HG03565 (cell line): ENCODE data around the gene ATG101.

Experiments used
- ATAC-seq: cut with Tn5 transposase; IDR thresholded peaks from one replicate; pipeline ENCODE4 v1.9.1; 2021; ENCODE audit warnings: mild to moderate bottlenecking, moderate library complexity; ENCODE audit not compliant: unreplicated experiment

Gene ATG101

DNA sequence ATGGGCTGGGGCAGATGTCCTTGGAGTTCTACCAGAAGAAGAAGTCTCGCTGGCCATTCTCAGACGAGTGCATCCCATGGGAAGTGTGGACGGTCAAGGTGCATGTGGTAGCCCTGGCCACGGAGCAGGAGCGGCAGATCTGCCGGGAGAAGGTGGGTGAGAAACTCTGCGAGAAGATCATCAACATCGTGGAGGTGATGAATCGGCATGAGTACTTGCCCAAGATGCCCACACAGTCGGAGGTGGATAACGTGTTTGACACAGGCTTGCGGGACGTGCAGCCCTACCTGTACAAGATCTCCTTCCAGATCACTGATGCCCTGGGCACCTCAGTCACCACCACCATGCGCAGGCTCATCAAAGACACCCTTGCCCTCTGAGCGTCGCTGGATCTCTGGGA is 7.0 kb downstream of the ATG101 start:
- no peak for ATAC-seq

DNA sequence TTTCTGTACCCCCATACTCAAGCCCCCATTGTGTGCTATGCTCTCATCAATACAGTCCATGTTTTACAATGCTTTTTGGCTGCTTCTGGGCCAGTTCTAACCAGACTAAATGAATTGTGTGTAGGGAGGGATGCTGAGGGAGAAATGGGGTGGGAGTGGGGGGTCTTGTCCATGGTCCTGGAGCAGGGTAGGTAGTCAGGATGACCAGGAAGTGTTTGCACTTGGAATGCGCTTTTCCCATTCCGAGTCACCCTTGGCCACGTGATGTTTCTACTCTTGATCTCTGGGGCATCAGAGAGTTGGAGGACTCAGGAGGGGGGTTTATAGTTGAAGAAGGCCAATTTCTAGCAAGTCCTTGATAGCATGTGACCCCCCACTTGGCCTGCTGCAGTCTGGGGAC is 8.5 kb downstream of the ATG101 start:
- ATAC-seq = no peak

DNA sequence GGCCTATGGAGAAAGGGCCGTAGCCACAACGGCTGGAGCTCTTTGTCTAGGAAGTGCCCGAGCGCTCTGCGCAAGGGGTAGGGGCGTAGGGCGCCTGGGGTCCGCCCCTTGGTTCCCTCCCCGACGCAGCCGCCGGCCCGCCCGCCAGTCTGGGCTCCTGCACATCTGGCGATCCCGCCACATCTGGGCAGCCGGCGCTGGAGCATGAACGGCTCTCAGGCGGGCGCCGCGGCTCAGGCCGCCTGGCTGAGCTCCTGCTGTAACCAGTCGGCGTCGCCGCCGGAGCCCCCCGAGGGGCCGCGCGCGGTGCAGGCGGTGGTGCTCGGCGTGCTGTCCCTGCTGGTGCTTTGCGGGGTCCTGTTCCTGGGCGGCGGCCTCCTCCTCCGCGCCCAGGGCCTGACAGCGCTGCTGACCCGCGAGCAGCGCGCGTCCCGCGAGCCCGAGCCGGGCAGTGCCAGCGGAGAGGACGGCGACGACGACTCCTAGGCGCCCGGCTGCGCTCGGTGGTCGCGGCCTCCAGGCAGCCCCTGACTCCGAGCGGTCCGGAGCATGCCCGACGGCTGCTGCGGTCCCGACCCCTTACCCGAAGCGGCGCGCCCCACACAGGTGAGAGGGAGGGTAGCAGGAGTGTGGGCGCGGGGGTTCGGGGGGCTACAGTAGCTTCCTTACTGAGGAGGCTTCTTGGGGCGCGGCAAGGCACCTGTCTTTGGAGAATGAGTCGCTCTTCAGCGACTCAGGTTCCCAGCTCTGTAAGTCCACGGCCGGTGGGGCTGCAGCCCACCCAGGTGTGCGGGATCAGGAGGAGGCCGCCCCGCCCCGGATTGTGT is 10.0 kb downstream of the ATG101 start, which contains the start of gene SMIM41:
Gene SMIM41, plus strand, starts transcription at position 129 of the 827 bp plus-strand sequence. Its CDS starts 76 bp downstream, at position 205.
- ATAC-seq = no peak

DNA sequence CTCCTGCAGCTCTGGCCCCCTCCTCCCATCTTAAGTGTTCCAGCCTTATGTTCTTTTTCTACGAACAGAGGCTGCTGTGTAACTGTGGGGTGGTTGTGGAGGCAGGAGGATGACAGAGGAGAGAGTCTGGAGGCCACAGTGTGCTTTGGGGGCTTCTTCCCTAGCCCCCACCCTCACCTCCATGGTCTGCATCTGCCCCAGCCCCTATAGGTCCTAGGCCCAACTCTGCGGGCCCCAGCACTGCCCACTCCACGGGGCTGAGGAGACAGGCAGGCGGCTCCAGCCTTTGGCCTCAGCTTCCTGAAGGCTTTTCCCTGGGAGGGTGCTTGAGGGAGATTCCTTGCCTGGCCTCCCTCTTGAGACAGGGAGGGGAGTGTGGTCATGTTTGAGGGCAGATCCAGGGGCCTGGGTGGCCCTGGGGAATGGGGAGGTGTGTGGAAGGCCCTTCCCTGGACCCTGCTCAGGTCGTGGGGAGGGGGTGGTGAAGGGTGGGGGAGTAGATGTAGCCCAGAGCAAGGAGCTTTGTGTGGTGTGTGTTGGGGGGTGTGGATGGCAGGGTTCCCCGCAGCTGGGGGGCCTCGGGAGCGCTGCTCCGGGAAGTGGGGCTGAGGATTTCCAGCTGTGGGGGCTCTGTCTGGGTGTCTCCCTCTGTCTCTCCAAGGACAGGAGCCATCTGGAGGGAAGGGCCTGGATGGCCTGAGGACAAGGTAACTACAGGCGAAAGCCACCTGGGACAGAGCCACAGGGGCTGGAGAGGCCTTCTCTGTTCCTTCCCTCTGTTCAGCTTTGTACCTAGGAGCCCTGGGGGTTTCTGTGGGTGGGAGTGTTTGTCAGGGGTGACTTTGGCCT is 10.8 kb downstream of the ATG101 start:
- ATAC-seq = no peak

DNA sequence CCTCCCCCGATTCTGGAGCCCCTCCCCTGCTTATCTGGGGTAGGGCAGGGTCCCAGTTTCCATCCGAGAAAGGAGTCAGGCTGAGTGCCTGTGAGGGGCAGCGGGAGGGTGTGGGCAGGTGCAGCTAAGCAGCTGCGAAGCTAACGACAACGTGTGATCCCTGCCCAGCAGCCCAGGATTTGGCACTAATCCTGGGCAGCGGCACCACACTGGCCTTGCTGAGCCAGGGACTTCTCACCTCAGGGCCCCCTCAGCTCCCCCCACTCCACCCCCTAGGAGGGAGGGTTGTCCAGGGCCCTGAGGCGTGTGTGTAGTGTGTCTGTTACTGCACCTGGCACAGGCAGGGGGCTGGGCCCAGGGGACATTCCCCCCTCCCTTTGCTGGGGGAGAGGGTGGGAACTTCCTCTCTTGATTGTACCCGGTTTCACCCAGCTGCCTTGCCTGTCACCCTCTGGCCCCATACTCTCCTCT is 11.5 kb downstream of the ATG101 start:
- no peak for ATAC-seq

DNA sequence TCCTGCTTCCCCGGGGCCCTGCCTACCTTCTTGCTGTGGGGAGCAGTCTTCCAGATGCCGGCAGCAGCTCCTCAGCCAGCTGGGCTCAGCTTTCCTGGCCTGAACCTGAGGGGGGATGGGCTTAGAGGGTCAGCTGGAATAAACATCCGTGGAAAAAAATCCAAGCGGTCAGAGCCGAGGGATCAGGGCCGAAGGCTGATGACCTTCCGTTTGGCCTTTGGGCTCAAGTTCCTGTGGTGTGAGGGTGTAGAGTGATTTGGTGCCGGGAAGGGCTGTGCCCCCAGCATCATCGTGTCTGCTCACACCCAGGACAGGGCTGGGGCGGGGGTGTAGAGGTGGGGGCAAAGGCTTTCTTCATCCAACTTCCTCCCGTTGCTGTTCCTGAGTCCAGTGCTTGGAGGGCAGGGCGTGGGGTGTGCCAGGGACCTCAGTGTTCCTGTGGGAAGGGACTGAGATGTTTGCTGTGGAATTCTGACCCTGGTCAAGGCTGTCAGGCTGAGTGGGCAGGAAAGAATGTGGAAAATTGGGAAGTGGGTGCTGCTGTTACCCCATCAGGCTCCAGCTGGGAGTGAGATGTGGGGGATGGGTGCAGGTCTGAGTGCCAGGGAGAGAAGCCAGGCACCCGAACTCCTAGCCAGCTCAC is 12.4 kb downstream of the ATG101 start:
- no peak for ATAC-seq

DNA sequence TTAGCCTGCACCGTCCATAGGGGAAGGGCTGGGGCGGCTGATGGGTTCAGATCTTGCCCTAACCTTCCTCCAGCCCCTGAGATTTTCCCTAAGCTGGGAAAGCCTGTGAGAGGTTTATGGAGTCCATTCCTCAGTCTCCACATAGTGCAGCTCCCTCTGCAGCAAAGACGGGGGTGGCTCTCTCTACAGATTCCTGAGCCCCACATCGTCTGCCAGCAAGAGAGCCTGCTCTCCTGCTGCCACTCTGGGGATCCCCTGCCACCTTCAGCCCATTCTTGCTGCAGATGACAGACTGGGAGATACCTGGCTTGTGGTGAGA is 12.8 kb downstream of the ATG101 start:
- ATAC-seq = no peak

DNA sequence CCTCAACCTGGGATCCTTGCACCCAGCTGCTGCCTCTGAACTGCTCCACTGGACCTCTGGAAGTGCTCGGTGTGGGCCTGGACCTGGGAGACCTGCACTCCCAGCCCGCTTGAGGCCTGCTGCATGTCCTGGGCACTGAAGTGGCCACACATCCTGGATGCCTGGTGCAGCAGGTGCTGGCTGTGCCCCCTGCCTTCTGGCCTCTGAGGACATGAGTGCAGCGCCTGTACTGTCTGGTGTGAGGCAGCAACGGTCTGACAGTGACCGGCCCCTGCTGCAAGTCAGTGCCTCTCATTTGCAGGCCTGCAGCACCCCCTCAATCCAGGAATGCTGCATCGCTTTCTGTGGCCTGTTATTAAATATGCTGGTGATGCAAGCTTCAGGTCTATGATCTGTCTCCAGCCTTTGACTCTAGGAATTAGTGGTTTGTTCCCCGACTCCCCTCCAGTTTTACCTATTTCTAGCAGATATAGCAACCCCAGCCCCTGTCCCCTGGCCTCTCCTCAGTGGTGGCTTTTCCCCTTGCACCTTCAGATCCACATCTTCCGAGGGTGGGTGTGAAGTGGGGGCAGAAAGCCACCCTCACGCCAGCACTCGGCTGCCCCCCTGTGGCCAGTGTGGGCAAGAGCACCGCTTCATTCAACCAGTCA is 13.3 kb downstream of the ATG101 start:
- ATAC-seq = peak; percentile 42

DNA sequence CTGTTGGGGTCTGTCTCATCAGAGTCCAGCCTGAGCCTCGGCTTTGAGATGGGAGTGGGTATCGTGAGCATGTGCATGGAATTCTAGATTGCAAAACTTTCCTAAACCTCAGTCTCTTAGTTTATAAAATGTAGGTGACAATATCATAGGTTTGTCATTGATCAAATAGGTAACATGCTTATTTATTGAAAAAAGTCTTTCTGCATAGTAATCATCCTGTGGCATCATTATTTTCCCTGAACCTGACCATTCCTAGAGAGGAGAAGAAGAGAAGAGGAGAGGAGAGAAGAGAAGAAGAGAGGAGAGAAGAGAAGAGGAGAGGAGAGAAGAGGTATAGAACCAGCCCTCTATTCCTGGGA is 13.8 kb downstream of the ATG101 start:
- ATAC-seq = no peak

DNA sequence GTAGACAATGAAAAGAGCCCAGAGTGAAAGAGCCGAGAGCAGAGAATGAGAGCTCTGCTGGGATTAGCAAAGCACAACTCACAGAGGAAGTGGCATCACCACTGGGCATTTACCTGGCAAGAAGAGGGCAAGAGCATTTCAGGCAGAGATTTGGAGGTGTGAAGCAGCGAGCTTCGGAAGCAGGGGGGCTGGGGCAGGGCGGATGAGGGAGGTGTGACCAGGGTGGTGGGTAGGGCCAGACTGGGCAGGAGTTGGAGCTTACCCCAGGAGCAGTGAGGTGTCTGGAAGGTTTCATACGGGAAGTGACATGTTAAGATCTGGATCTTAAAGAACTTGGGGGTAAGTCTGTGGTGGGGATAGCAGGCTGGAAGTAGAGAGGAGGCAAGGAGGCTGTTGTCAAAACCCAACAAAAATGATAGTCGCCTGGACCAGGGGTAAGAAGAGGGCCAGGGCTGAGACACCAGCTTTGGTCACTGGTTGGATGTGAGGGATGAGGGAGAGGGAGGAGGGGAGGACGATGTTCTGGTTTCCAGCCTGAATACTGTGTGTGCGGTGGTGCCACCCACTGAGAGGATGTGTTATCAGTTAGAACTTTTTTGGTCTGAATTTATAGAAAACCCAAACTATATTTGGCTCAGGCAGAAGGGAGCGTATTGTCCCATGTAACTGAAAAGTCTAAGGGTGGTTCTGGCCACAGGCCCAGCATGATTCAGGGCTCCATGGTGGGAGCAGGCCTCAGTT is 14.9 kb downstream of the ATG101 start:
- ATAC-seq = no peak

DNA sequence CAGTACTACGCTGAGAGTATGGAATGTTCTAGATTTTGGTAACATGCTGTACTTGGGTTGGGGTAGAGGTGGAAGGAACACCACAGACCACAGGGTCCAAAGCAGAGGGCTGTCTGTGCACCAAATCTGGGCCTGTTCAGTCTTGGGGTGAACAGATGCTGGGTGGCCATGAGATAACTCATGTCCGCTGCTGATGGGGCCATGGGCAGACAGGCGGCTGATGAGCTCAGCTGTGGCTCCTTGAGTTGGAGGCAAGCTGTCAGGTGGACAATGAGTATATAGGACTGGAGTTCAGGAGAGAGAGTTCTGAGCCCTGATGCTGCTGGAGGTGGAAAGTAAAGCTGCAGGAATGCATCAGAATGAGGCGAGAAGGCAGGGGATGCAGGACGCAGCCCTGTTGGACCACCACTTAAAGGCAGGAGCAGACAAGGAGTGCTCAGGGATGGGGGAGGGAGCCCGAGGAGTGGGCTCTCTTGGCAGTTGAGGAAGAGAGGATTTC is 16.0 kb downstream of the ATG101 start:
- ATAC-seq = no peak

DNA sequence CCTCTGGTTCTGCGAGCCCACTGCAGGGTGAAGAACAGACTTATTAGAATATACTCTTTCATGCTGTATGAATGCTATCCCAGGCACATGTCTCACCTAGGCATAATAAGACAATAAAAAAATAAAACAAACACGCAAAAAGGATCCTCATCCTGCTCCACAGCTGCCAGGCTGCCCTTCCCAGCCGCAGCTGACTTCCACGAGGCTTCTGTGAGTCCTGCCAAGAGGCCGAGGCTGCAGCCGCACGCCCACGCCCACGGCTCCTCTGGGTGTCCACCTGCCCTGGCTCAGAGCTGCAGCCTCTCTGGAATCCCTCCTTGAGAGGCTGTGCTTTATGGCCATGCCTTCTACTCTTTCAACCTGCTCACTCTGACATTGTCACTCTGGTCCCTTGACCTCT is 16.6 kb downstream of the ATG101 start:
- ATAC-seq = no peak

DNA sequence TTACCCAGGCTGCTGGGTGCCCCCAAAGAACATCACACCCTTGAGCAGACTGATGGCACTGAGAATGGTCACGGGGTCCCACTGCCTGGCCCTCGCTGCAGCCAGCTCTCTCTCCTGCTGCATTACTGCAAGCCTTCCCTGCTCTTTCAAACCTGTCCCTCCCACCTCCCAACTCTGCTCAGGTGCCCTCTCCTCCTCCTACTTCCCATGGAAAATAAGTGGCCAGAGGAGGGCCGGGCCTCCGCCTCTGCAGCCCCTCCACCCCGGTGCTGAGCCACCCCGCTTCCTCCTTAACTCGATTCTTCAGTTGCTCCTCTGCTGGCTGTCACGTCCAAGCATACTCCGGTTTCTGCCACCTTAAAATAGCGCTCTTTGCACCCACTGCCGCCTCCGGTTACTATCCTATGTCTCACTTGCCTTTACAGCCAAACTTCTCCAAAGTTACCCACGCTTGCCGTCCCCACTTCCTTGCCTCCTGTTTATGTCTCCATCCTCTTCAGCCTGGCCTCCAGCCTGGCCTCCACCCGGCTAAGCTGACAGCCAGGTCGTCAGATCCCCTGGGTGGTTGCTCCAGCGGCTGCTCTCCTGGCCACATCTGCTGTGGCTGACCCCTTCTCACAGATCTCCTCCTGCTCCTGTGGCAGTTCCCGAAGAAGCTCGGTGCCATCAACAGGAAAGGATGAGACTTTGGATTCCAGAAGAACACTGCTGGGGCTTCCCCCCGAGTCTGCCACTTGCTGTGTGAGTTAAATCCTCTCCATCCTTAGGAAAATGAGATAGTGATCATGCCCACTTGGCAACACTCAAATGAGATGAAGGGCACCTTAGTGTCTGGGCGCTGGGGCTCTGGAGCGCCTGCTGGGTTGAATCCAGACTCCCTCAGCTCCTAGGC is 17.4 kb downstream of the ATG101 start:
- ATAC-seq = no peak

DNA sequence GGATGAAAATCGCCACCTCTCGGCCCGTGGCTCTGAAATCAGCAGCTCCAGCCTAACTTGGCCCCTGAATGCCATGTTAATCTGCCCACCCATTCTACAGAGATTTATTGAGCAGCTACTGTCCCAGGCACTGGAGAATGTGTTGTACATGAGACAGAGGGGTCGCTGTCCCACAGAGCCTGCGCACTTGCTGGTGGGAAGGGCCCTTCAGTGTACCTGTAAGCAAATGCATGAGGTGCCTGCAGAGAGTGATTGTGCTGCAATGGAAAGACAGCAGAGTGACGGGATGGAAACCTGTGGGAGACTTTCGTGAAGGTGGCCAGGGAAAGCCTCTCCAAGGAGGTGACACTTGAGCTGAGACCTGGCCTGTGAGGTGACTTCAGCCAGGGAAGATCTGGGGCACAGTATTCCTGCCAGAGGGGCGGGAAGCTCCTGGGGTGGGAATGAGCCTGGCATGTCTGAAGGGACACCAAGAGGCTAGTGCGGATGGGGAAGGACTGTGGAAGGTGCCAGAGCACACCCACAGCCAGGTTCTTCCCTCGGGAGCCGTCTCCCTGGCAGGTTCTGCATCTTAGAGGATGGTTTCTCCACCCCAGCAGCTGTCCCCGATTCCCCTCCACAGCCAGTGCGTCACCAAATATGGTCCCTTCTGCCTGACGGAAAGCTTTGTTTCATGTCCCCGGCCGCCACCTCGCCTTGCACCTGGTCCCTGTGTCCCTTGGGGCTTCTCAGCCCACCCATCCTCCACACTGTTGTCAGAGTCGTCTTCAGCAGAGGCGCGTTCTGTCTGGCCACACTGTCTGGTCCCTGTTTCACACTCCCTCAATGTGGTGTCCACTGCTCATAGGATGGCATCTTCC is 18.4 kb downstream of the ATG101 start:
- ATAC-seq = no peak

DNA sequence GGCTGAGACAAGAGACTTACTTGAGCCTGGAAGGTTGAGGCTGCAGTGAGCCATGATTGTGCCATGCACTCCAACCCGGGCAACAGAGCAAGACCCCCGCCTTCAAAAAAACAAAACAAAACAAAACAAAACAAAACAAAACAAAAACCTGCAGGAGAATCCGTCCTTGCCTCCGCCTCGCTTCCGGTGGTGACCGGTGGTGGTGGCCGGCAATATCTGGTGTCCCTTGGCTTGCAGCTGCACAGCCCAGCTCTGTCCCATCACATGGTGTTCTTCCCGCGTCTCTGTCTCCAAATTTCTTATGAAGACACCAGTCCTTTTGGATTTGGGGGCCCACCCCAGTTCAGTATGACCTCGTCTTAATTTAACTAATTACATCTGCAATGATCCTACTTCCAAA is 19.7 kb downstream of the ATG101 start:
- ATAC-seq = no peak

DNA sequence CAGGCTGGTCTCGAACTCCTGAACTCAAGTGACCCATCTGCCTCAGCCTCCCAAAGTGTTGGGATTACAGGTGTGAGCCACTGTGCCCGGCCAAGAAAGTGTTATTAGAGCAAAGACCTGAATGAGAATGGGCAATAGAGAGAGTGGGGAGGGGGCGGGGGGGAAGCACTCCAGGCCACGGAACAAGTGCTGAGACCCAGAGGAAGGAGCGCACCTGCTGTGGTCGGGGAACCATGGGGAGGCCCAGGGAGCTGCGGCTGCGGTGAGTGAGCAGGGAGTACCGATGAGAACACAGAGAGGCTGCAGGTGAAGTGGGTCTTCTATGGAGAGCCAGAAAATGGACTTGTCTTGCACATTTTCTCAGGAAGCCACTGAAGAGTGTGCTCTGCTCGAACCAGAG is 20.5 kb downstream of the ATG101 start:
- ATAC-seq = no peak

DNA sequence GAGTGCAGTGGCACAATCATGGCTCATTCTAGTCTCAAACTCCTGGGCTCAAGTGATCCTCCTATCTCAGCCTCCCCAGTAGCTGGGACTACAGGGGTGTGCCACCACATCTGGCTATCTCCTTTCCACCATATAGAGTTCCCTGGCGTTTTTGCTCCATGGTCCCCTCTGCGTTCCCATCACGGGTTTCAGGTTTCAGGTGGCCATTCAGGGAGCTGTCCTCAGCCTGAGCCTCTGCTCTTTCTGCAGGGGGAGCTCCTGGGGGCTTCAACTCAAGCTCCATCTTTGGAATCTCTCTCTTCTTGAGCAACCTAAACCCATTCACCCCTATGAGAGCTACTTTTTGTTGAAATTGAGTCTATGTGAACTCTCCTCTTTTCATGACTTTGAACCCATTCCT is 21.3 kb downstream of the ATG101 start:
- ATAC-seq = no peak

DNA sequence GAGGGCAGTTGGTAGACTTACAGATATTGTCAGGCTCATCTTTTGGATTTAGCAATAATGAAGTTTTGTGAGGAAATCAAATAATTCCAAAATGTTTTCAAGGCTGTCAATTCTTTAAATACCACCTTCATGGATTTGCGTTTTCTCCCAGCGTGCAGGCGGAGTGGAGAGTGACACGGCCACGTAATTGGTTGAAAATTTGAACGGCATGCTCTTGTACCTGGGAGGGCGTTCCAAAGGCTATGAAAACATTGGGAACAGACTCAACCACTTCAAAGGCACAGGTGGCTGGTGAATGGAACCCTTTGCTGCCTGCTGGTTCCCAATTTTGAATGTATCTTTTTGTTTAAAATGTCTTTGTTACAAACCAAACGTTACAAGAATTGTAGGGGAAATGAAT is 22.1 kb downstream of the ATG101 start:
- no peak for ATAC-seq
